Measurements from ENCODE around the gene MBNL2.

Gene MBNL2

GRCh38 chr13:97286317-97287046 is 64.3 kb downstream of the MBNL2 start:
- Mint-ChIP-seq H3K9me3 (peaks cover 0 to 1% of the 10 kb centered on the region in 2 donors), H3K36me3 (peaks cover 4 to 17% of the 10 kb centered on the region in 2 donors), H3K27me3 (no peaks in the 10 kb centered on the region), H3K27ac (no peak overlapping the region), H3K4me1 (peaks cover 36 to 52% of the 10 kb centered on the region in 2 donors), H3K4me3 (no peak overlapping the region)
- ATAC-seq (replicated peaks) (no peak), DNase-seq (no peak)

- Mint-ChIP-seq H3K27me3 (no peaks in the 10 kb centered on the region), H3K27ac (no peak overlapping the region), H3K36me3 (peaks cover 4 to 17% of the 10 kb centered on the region in 2 donors), H3K9me3 (peaks cover 0 to 1% of the 10 kb centered on the region in 2 donors), H3K4me1 (peaks cover 36 to 50% of the 10 kb centered on the region in 2 donors), H3K4me3 (no peak overlapping the region)
- DNase-seq (no peak), ATAC-seq (replicated peaks) (no peak)
Observed at GRCh38 chr13:97287047-97287383, 64.9 kb downstream of the MBNL2 start.

DNA sequence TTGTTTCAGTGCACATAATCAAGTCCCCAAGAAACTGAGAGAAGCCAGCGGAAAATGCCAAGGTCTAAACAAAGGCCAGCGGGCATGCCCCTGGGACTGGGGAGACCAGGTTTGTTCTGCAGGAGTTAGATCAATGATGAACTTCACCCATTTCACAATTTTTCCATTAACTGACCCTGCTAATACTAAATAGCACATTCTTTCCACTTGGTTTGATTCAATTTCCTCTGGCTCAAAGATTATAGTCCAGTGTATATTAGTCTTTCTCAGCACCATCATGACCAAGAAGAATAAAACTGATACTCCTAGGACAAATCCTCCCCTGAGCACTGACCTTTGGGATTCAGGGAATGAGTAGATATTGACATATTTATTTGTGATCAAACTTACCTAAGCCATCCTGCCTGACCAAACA is 66.4 kb downstream of the MBNL2 start:
- H3K4me3 Mint-ChIP-seq = no peak overlapping the region
- peaks cover 4 to 12% of the 10 kb centered on the region in 2 donors for H3K36me3 Mint-ChIP-seq

GRCh38 chr13:97289514-97290298 is 67.6 kb downstream of the MBNL2 start:
- no peaks in the 10 kb centered on the region for H3K27me3 Mint-ChIP-seq
- peaks cover 22 to 38% of the 10 kb centered on the region in 2 donors for H3K4me1 Mint-ChIP-seq
- no peak overlapping the region for H3K4me3 Mint-ChIP-seq
- H3K27ac Mint-ChIP-seq = no peak overlapping the region
- ATAC-seq (replicated peaks) (no peak), DNase-seq (no peak)
- H3K9me3 Mint-ChIP-seq = peaks cover 0 to 1% of the 10 kb centered on the region in 2 donors
- H3K36me3 Mint-ChIP-seq = peaks cover 4 to 12% of the 10 kb centered on the region in 2 donors

More for the DNA sequence above, 66.4 kb downstream of the MBNL2 start:
- peaks cover 0 to 1% of the 10 kb centered on the region in 2 donors for H3K9me3 Mint-ChIP-seq
- ATAC-seq (replicated peaks) (no peak), DNase-seq (no peak)
- no peaks in the 10 kb centered on the region for H3K27me3 Mint-ChIP-seq
- peaks cover 27 to 42% of the 10 kb centered on the region in 2 donors for H3K4me1 Mint-ChIP-seq
- H3K27ac Mint-ChIP-seq = no peak overlapping the region

DNA sequence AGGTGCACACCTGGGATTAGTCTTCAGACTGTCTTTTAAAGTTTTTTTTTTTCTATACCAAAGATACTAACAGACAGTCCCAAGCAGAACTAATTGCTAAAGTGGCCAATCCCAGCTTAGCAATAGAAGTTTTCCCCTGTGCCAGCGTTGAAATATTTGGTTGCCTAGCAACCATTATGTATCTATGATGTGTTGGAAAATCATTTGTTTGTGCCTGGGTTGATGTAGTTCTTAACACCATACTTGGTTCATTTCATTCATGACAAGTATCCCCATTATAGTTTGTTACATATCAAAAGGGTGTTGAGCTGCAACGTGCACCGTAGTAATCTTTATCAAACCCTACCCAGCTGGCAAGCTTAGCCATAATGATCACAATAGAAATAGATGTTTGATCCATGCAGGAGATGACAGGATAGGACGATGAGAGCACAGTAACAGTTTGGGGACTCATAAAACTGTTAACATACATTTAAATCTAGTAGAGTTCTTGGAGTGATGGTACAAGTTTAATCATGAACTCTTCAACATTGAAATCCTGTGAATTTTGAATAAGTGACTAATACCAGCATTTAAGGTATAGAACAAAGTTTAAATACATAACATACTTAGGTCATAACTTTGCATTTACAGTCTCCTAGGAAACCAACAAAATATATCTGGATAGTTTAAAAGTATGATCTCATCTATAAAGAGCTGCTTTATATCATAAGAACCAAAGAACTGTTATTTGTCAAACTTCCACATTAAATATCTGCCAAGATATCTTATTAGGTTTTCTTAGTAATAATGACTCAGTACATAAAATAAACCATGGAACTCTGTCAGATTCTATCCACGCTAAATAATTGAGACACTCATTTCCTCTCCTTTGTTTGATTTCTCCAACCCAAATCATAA is 73.4 kb downstream of the MBNL2 start:
- ATAC-seq (replicated peaks) = no peak
- H3K4me3 Mint-ChIP-seq = no peak overlapping the region
- no peak for DNase-seq
- no peak overlapping the region for H3K27ac Mint-ChIP-seq
- H3K9me3 Mint-ChIP-seq = peaks cover 0 to 1% of the 10 kb centered on the region in 2 donors
- peaks cover 9 to 17% of the 10 kb centered on the region in 2 donors for H3K36me3 Mint-ChIP-seq
- H3K27me3 Mint-ChIP-seq = no peaks in the 10 kb centered on the region
- peaks cover 20 to 37% of the 10 kb centered on the region in 2 donors for H3K4me1 Mint-ChIP-seq

- H3K27me3 Mint-ChIP-seq = no peaks in the 10 kb centered on the region
- peaks cover 15 to 30% of the 10 kb centered on the region in 2 donors for H3K4me1 Mint-ChIP-seq
- H3K36me3 Mint-ChIP-seq = peaks cover 5 to 12% of the 10 kb centered on the region in 2 donors
- ATAC-seq (replicated peaks) = no peak
- H3K27ac Mint-ChIP-seq = no peak overlapping the region
- no peak for DNase-seq
- H3K4me3 Mint-ChIP-seq = no peak overlapping the region
- H3K9me3 Mint-ChIP-seq = no peaks in the 10 kb centered on the region
Observed at GRCh38 chr13:97296740-97297139, 74.6 kb downstream of the MBNL2 start.

DNA sequence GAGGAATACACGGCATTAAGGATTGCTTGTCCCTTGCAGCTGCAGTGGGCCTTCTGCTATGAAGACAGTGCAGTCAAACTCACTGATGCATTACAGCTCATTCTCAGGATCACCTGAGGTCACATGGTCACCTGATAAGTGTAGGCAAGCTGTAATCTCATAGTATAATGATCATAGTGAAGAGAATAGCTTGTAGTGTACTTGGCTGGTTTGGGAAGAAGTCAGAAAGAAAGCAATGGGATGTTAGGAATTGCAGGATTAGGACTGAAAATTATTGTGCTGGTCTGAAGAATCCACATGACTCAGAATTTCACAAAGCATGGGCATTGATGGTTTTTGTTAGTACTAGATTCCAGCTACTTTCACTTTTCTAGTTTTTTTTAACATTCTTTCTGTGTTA is 76.7 kb downstream of the MBNL2 start:
- H3K27me3 Mint-ChIP-seq = no peaks in the 10 kb centered on the region
- DNase-seq (no peak), ATAC-seq (replicated peaks) (peak in 1 of 2 donors; percentile 33)
- no peak overlapping the region for H3K27ac Mint-ChIP-seq
- no peaks in the 10 kb centered on the region for H3K9me3 Mint-ChIP-seq
- no peak overlapping the region for H3K4me3 Mint-ChIP-seq
- peaks cover 15 to 30% of the 10 kb centered on the region in 2 donors for H3K4me1 Mint-ChIP-seq
- peaks cover 5 to 12% of the 10 kb centered on the region in 2 donors for H3K36me3 Mint-ChIP-seq

DNA sequence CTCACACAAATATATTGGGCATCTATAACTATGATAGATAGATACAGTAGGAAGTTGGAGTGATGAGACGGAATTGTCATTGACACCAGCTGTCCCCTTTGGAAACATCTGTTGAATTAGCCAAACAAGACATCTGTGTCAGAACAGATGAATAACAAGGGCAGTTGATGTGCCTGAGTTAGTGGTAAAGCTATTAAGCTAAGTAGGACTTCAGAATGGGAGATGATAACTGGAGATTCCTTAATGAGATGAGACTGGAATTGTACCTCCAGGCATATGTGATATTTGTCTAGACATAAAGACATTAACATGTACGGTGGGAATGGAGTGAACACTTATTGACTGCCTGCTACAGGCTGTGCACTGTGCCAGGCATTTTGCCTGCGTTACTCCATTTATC is 78.7 kb downstream of the MBNL2 start:
- DNase-seq = no peak
- no peak for ATAC-seq (replicated peaks)
- H3K36me3 Mint-ChIP-seq = peaks cover 5 to 12% of the 10 kb centered on the region in 2 donors
- peaks cover 7 to 20% of the 10 kb centered on the region in 2 donors for H3K4me1 Mint-ChIP-seq
- H3K4me3 Mint-ChIP-seq = no peak overlapping the region
- no peaks in the 10 kb centered on the region for H3K9me3 Mint-ChIP-seq
- H3K27ac Mint-ChIP-seq = no peak overlapping the region
- H3K27me3 Mint-ChIP-seq = no peaks in the 10 kb centered on the region

DNA sequence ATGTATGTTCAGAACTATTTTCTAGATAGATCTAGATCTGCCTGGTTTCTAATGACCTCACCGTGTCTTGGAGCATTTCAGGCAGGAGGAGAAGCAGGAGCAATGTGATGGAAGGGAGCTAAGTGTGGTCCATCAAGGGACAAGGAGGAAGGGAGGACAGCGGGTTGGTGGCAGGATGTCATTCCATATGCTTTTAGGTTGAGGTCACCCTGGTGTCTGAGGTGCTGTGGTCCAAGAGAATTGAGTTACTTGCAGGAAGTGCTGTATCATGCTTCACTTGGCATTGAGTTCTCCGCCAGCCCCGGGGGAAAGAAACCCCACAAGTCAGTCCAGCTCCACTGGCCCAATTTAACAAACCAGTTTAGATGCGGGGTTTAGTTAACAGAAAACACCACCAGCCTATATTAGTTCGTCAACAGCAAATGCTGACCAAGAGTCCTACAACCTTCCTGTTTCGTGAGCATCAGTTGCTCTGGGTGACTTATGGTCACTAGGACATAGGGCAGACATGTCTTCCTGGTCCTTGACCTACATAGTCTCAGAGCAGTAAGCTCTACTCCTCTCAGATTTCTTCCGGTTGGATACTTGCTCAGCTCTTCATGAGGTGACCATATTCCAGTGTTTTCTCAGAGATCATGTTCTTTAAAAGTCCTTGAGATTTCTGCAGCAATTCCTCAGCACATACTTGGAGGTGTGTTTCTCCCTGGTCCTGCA is 79.4 kb downstream of the MBNL2 start:
- peak; percentile 27 to 58 for ATAC-seq (replicated peaks)
- DNase-seq = no peak
- Mint-ChIP-seq H3K36me3 (peaks cover 5 to 17% of the 10 kb centered on the region in 2 donors), H3K27ac (no peak overlapping the region), H3K9me3 (no peaks in the 10 kb centered on the region), H3K4me1 (peaks cover 12 to 27% of the 10 kb centered on the region in 2 donors), H3K27me3 (no peaks in the 10 kb centered on the region), H3K4me3 (no peak overlapping the region)

DNA sequence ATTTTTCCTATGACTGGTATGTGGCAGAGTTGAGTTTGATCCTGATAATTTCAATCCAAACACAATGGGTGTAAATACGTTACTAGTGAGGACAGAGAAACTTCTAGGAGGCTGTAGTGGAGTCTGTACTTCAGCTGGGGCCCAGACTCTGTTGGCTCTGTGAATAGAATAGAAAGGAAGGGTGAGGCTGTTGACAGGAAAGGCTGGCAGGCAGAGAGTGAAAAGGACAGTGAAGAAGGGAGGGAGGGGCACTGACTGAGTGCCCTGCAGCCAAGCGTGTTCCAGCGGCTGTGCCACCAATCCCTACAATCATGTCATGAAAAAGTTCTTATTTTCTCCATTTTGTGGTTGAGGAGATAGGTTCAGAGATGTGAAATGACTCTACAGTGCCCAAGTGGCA is 80.5 kb downstream of the MBNL2 start:
- peaks cover 7 to 22% of the 10 kb centered on the region in 2 donors for H3K4me1 Mint-ChIP-seq
- no peaks in the 10 kb centered on the region for H3K9me3 Mint-ChIP-seq
- H3K27me3 Mint-ChIP-seq = no peaks in the 10 kb centered on the region
- DNase-seq (no peak), ATAC-seq (replicated peaks) (peak in 1 of 2 donors; percentile 18)
- H3K27ac Mint-ChIP-seq = no peak overlapping the region
- H3K36me3 Mint-ChIP-seq = peaks cover 1 to 11% of the 10 kb centered on the region in 2 donors
- no peak overlapping the region for H3K4me3 Mint-ChIP-seq

DNA sequence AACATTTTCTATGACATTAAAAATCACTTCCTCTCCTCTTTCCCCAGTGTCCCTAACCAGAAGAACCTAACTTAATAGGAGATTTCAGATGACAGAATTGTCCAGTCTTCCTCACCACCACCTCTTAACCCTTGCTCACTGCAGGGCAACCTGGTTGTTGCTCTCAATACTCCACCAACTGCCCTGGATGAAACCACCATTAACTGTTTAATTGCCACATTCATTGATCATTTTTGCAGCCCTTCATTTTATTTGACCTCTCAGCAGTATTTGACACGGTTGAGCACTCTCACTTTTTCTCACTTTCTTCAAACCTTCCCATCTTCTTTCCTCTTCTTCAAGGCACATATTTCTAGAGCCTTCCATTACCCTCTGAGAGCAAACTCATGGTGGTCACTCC is 84.0 kb downstream of the MBNL2 start:
- Mint-ChIP-seq H3K27me3 (no peaks in the 10 kb centered on the region), H3K9me3 (peaks cover 0 to 2% of the 10 kb centered on the region in 2 donors), H3K36me3 (peaks cover 5 to 14% of the 10 kb centered on the region in 2 donors), H3K4me3 (no peak overlapping the region), H3K4me1 (peaks cover 10 to 12% of the 10 kb centered on the region in 2 donors), H3K27ac (no peak overlapping the region)
- DNase-seq = no peak
- ATAC-seq (replicated peaks) = no peak

DNA sequence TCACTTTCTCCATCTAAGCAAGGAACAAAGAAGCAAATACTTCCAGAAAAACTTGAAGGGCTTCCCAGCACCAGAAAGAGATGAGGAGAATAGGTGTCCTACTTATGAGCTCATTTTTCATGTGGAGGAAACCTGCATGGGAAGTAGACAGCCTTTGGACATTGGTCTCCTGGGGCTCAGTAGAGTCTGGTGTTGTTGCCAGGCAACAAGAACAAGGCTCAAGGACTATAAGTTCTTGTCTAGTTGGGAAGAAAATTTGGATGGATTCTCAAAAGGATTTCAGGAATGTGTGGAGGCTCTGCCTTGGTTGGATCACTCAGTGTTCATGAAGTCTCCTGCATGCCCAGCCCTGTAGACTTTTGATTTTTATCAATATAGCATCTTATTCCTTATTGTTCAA is 84.5 kb downstream of the MBNL2 start:
- DNase-seq = no peak
- H3K36me3 Mint-ChIP-seq = peaks cover 5 to 14% of the 10 kb centered on the region in 2 donors
- H3K27ac Mint-ChIP-seq = no peak overlapping the region
- peaks cover 10 to 13% of the 10 kb centered on the region in 2 donors for H3K4me1 Mint-ChIP-seq
- H3K4me3 Mint-ChIP-seq = no peak overlapping the region
- H3K9me3 Mint-ChIP-seq = peaks cover 0 to 2% of the 10 kb centered on the region in 2 donors
- ATAC-seq (replicated peaks) = no peak
- H3K27me3 Mint-ChIP-seq = no peaks in the 10 kb centered on the region

DNA sequence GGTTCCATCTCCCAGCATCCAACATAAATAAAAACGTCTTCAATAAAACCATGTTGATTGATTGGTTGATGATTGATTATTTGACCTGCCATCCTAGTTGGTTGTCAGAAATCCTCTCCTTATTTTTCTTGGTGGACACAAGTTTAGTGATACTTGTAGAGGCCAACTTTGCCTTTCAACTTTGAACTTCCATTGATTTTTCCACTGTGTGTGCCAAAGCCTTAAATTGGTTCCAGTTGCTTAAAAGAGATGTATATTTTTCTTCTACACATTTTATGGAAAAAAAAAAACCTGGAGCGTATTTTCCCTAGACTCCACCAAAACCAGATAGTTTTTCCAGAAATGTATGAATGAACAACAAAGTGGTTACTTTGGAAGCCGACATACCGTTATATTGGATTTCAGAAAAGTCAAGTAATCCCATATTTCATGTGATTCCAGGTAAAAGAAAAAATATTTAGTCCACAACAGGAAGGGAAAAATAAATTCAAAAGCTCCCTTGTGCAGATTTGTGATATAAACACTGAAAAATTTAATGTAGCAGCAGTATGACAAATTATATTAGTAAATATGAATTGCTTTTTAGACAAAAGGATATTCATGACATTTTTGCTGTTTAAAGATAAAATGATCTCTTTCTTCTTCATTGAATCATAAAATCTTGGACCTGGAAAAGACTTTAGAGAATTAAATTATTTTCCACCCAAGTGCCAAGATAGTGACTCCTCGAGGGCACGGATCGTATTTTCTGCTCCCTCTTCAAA is 85.2 kb downstream of the MBNL2 start:
- ATAC-seq (replicated peaks) (no peak), DNase-seq (no peak)
- Mint-ChIP-seq H3K27me3 (no peaks in the 10 kb centered on the region), H3K4me3 (no peak overlapping the region), H3K4me1 (peaks cover 10 to 20% of the 10 kb centered on the region in 2 donors), H3K36me3 (peaks cover 6 to 14% of the 10 kb centered on the region in 2 donors), H3K27ac (no peak overlapping the region), H3K9me3 (peaks cover 0 to 2% of the 10 kb centered on the region in 2 donors)
